Adrenal gland (tissue), 12 donors: ENCODE data around the gene ELF5. TPM values are rescaled to one million over a fixed set of nuclear protein-coding genes. Genes with fewer than 3 reads are reported as not detected.

Source experiments
- DNase-seq, 7 donors: peaks; one replicate each; pipeline ENCODE4 v3.0.0-alpha.2; 2019 to 2020
- H3K27ac ChIP-seq, 5 donors: fragments of 200-600 bp; sonication (generic) in 4 of 5; 1 replicate in 3 of 5; 2 replicates in 2 of 5; pipeline versions ENCODE4 v1.5.1 to v1.8.0; 2016 to 2020; ENCODE audit warnings: mild to moderate bottlenecking in 1 of 5
- H3K27me3 ChIP-seq: fragments of 200-600 bp; 2 replicates; pipeline ENCODE4 v1.8.0; 2021
- H3K36me3 ChIP-seq, 2 donors: fragments of 200-600 bp; replicated peaks in 1 of 2; 1 replicate in 1 of 2; 2 replicates in 1 of 2; pipeline versions ENCODE4 v1.5.1 to v1.8.0; 2018 to 2022
- H3K4me1 ChIP-seq, 2 donors: fragments of 200-600 bp; replicated peaks in 1 of 2; 1 replicate in 1 of 2; 2 replicates in 1 of 2; pipeline versions ENCODE4 v1.5.1 to v1.8.0; 2018 to 2021
- H3K4me3 ChIP-seq, 4 donors: fragments of 200-600 bp; sonication (generic) in 3 of 4; one replicate each; pipeline ENCODE4 v1.5.1; 2016 to 2018
- H3K9me3 ChIP-seq, 3 donors: fragments of 200-600 bp; sonication (generic) in 1 of 3; replicated peaks in 1 of 3; 1 replicate in 2 of 3; 2 replicates in 1 of 3; pipeline versions ENCODE4 v1.5.1 to v1.8.0; 2016 to 2021
- CTCF ChIP-seq, 6 experiments: fragments of 450-650 bp in 4 of 6; fragments of 200-600 bp in 2 of 6; sonication (generic) in 1 of 6; IDR thresholded peaks; 1 replicate in 5 of 6; 2 replicates in 1 of 6; pipeline versions ENCODE4 v1.5.1 to v1.8.0; 2016 to 2021; ENCODE audit warnings: antibody characterized with exemption in 6 of 6, mild to moderate bottlenecking in 2 of 6, moderate library complexity in 1 of 6
- POLR2A ChIP-seq, 2 donors: fragments of 450-650 bp; IDR thresholded peaks; one replicate each; pipeline ENCODE4 v1.6.1; 2017; ENCODE audit warnings: antibody characterized with exemption in 2 of 2, mild to moderate bottlenecking in 2 of 2, moderate library complexity in 1 of 2
- WGBS, 4 donors: extraction: QIAGEN DNeasy Blood & Tissue Kit in 2 of 4; methylation state at CpG; one replicate each; pipeline versions ENCODE4 v1.1.5 to v1.1.7; 2013 to 2017; 5-methylcytosine and 5-hydroxymethylcytosine counted together
- intact Hi-C, 2 donors: fragments of 100-400 bp; cut with DNase I; formaldehyde crosslinking; loops; one replicate each; pipeline versions ENCODE4 v1.14.1 to v1.15.0; 2022 to 2023
- polyA plus RNA-seq, 3 donors: library from polyadenylated mRNA; stranded (reverse); fragments of 200-250 nt in 2 of 3; fragments of 350-450 nt in 1 of 3; fragmentation: Illumina TruSeq in 1 of 3; extraction: RNeasy Lipid Tissue Mini Kit (QIAGEN cat#74804) in 1 of 3; gene quantifications; one replicate each; pipeline ENCODE4 v1.2.3, GENCODE V29; 2013 to 2014
- total RNA-seq, 9 donors: library from RNA; depleted of rRNA in 4 of 9; stranded (reverse); fragments of >200 nt in 4 of 9; fragments of 120-200 nt in 1 of 9; fragmentation: NEBNext Ultra II Directional in 1 of 9; extraction: Animal tissue kit (Norgen Biotek cat#: 25700) in 1 of 9; gene quantifications; one replicate each; pipeline versions ENCODE4 v1.1.0 to v1.2.4, GENCODE V29; 2013 to 2023
- donor health status: healthy with polysubstance abuse.
- donor health status: Bipolar disorder and iron deficiency.
- donor health status: DM: yes; HTN: yes; CAD: no.
- donor health status: DM: no; HTN: no; CAD: no.
- donor health status: DM: no; HTN: no; CAD: no.
- donor health status: DM: yes; HTN: yes; CAD: no.

Gene ELF5
- total and polyA plus RNA-seq, 12 donors = 0.03 TPM; not detected in 11

- H3K4me1 ChIP-seq = peaks cover 20 to 23% of the 10 kb centered on the region in 2 donors
- H3K27ac ChIP-seq = no peak overlapping the region
- H3K4me3 ChIP-seq = no peak overlapping the region
- H3K27me3 ChIP-seq = no peaks in the 10 kb centered on the region
- no peak for TF ChIP-seq CTCF (IDR thresholded peaks at IDR 0.05)
- DNase-seq = no peak
- no peaks in the 10 kb centered on the region for H3K9me3 ChIP-seq
- intact Hi-C loops = no loop called here
- WGBS, 4 donors = 64 to 89% (median 76%) methylated on average over 4 of the region's 4 CpGs
- peaks cover 0 to 11% of the 10 kb centered on the region in 2 donors for H3K36me3 ChIP-seq
These were observed 67.6 kb downstream of the ELF5 start for GRCh38 chr11:34445956-34446355.

- Histone ChIP-seq H3K9me3 (no peaks in the 10 kb centered on the region), H3K27me3 (no peaks in the 10 kb centered on the region), H3K4me1 (peaks cover 30 to 37% of the 10 kb centered on the region in 2 donors), H3K36me3 (no peaks in the 10 kb centered on the region), H3K27ac (no peak overlapping the region), H3K4me3 (no peak overlapping the region)
- 68 to 79% (median 74%) methylated on average over 4 of the region's 4 CpGs for WGBS, 4 donors
- no peak for DNase-seq
- intact Hi-C loops = no loop called here
- TF ChIP-seq POLR2A (IDR thresholded peaks at IDR 0.05) (no peak), CTCF (IDR thresholded peaks at IDR 0.05) (no peak)
These were observed 69.2 kb downstream of the ELF5 start for GRCh38 chr11:34444428-34444827.

- DNase-seq = no peak
- H3K4me1 ChIP-seq = peaks cover 30 to 40% of the 10 kb centered on the region in 2 donors
- H3K27me3 ChIP-seq = no peaks in the 10 kb centered on the region
- no peak for TF ChIP-seq POLR2A (IDR thresholded peaks at IDR 0.05)
- TF ChIP-seq CTCF (IDR thresholded peaks at IDR 0.05) = no peak
- intact Hi-C loops = no loop called here
- no peaks in the 10 kb centered on the region for H3K36me3 ChIP-seq
- no peaks in the 10 kb centered on the region for H3K9me3 ChIP-seq
- H3K4me3 ChIP-seq = no peak overlapping the region
- WGBS, 4 donors = 60 to 73% (median 70%) methylated on average over 3 of the region's 3 CpGs
- no peak overlapping the region for H3K27ac ChIP-seq
These were observed 70.5 kb downstream of the ELF5 start for GRCh38 chr11:34443136-34443535.

- Histone ChIP-seq H3K9me3 (no peaks in the 10 kb centered on the region), H3K36me3 (no peaks in the 10 kb centered on the region), H3K4me3 (no peak overlapping the region), H3K4me1 (peaks cover 30 to 45% of the 10 kb centered on the region in 2 donors), H3K27me3 (no peaks in the 10 kb centered on the region), H3K27ac (no peak overlapping the region)
- no peak for TF ChIP-seq POLR2A (IDR thresholded peaks at IDR 0.05)
- no peak for TF ChIP-seq CTCF (IDR thresholded peaks at IDR 0.05)
- intact Hi-C loops = no loop called here
- no peak for DNase-seq
These were observed 71.8 kb downstream of the ELF5 start for GRCh38 chr11:34441814-34442213.
